AG08395 (cell line): Measurements from ENCODE around the gene KCNIP2.
"Not testable (repeated sequence)": the region's sequence is repeated elsewhere in the genome, so short reads cannot be mapped to it uniquely, and the experiment has no call there.

Source experiments
- DNase-seq: peaks from one replicate; pipeline ENCODE4 v3.0.0; 2012; ENCODE audit warnings: mixed read lengths, low spot score

Gene KCNIP2

GRCh38 chr10:101828766-101829551, 14.6 kb downstream of the KCNIP2 start:
- DNase-seq: no peak

GRCh38 chr10:101827919-101828600, 15.5 kb downstream of the KCNIP2 start:
- DNase-seq: no peak

- no peak for DNase-seq
Measured at GRCh38 chr10:101826852-101827434, 16.7 kb downstream of the KCNIP2 start.

DNA sequence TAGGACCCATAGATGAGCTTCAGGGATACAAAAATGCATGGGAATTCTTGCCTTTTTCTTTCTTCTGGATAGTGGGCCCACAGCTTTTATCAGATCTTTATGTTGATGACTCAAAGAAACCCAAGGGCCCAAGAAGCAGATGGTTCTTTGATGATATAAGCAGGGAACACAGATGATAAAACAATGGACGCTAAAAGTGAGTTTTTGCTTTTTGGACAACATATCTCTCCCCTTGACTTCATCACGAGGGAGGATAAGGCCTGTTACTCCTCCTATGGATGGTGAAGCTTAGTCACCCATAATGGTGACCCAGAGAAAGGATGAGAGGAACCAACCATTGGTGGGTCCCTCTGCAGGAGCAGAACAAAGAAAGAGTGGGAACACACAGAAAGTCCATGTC, 18.9 kb downstream of the KCNIP2 start:
- DNase-seq: no peak

GRCh38 chr10:101818872-101819633, 24.5 kb downstream of the KCNIP2 start:
- no peak for DNase-seq

- DNase-seq: peak; percentile 99
Measured at GRCh38 chr10:101818119-101818871, 25.3 kb downstream of the KCNIP2 start, which contains the start of gene OGA. TSS of gene OGA (minus strand) at chr10:101818444. CDS start at chr10:101818022, 422 bp downstream.

DNA sequence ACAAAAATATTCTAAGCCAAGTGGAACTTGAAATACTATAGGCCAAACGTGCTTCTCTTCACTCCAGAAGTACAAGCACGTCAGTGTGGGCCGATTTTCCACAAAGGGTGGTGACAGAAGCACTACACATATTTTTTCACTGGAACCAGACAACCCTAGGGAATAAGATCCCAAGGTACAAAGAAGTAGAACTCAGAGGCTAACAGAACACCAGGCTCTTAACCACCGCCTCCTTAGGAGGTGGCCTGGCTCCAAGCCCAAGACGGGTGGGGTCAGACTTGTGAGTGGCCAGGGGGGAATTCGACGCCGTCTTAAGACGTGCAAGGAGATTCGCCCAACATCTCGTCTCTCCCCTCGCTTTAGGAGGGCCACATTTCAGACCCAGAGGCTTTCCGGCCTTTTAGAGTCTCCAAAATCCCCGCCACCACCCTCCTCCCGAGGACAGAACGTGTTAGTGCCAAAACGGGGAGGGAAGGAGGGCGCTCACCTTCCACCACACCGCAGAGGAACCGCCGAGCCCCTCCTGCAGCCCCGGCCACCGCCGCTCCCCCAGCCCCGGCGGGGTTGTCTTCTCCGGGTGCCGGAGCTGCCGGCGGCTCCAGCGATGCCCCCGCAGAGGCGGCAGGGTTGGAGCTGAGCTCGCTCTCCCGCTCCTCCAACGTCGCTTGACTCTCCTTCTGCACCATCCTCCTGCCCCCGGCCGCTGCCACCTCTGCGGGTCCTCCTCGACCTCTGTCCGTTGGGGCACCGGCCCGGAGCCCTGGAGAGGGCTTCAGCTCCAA, 26.1 kb downstream of the KCNIP2 start:
- peak; percentile 89 for DNase-seq

GRCh38 chr10:101816913-101817336, 26.7 kb downstream of the KCNIP2 start:
- DNase-seq: no peak

DNA sequence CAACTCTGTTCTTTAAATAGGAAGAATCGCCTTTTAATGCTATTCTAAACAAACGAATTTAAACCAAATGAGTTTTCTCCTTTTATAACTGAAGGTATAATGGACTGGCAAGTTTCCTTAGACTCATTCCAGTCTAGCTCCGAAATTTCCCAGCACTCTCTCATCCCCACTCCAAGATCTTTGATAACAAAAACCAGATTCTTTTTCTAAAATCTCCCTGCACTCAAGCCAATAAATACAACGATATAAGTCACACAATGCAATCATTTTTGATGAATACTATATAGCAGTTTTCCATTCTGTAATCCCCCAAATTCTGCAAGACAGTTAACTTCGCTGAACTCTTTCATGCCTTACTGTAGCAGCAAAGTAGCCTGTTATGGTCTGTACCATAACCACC, 27.2 kb downstream of the KCNIP2 start:
- no peak for DNase-seq

GRCh38 chr10:101814466-101815071, 29.0 kb downstream of the KCNIP2 start:
- no peak for DNase-seq

DNA sequence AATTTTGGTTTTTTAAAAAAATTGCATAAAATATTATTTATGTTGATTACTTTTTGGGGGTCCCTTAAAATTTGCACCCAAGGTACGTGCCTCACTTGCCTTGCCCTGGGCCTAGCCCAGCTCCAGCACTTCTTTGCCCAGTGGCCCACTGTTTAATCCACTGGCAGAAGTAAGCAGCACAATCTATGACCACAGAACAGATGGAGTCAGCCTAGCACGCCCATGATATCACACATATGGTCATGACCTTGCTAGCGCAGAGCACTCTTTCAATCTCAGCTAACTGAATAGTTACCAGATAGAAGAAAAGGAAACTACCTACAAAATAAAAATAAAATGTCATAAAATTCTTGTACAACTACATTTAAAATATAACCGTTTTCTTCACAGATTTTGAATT, 31.0 kb downstream of the KCNIP2 start:
- DNase-seq: no peak

DNA sequence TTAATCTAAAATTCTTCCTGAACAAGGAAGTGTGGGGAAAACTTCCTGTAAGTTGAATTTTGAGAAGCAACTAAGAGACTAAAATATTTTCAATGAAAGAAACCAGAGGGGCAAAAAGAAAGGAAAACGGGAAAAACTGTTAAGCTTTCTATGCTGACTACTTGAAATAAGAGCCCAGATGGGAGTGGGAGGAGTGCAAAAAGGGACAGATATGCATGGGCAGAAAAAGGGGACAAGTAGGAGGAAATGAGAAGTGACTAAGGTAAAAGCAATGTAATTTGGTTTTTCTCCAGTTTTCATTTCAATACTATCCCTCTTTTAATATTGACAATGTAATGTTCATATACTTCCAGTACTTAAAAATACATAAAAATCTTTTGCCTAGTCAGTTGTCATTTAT, 36.4 kb downstream of the KCNIP2 start:
- no peak for DNase-seq

DNA sequence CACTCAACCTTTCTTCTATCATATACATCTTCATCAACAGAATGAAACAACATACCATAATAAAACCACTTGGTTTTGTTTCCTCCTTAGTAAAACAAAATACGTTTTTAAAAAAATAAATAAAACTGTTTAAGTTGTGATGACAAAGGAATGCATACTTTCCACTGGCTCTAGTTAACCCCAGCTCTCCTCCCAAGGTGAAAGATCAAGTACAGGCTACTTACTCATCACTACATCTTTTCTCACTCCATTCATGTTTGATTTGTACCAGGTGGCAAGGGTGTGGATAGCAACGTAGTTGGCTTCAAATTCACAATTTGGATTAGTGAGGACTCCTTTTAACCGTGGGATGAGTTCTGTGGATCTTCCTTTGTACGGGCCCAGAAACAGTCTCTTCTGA, 40.1 kb downstream of the KCNIP2 start:
- no peak for DNase-seq

DNA sequence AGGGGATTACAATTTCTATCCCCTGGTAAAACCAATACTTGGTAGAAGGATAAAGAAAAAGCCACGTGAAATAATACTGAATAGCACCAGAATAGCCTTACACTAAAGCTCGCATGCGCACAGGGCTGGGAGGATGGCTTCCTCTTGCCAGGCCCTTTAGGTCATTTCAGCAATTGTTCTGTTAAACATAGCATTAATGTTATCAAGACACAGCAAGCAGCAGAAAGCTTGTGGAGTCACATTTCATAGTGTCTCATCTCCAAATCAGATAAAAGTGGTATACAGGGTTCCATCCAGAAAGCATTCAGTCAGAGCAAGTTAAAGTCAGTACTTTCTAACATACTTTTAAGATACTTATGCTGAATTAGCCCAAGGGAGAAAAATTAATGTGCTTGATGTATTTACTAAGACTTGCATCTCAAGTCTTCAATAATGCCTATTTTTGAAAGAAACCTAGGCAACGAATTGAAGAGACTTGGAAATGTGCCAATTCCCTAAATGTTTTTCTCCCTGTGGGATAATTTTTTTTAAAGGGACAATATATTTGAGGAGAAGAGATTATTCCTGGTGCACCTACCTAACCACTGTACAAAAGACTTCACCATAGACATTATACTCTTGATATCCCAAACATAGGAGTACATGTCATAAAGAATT, 46.1 kb downstream of the KCNIP2 start:
- DNase-seq: no peak

- no peak for DNase-seq
Measured at GRCh38 chr10:101793526-101793925, 50.1 kb downstream of the KCNIP2 start.

- no peak for DNase-seq
Measured at GRCh38 chr10:101789686-101790085, 53.9 kb downstream of the KCNIP2 start.

- DNase-seq: not testable (repeated sequence)
Measured at GRCh38 chr10:101789231-101789630, 54.4 kb downstream of the KCNIP2 start.

- no peak for DNase-seq
Measured at GRCh38 chr10:101785801-101786200, 57.8 kb downstream of the KCNIP2 start.

GRCh38 chr10:101784558-101784957, 59.0 kb downstream of the KCNIP2 start:
- DNase-seq: no peak

DNA sequence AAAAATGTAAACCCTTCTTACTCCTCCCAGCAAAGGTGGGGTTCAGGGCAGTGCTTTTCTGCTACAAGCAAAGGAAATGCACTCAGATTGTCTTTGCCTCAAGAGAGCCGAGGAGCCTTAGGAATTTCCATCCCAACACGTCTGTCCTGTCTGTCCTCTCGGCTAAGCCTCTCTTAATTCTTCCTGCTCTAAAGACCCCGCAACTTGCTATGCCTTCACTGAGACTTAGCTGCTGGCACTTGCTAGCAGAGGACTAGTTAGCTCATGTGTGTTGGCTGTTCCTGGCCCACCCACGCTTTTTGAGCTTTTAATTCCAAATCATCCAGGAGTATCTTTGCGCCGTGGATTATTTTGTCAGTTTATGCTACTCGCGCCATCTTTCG, 59.9 kb downstream of the KCNIP2 start:
- DNase-seq: no peak
